C4-2B (cell line): ENCODE results near the gene AMD1.
"Not testable (repeated sequence)": the region's sequence is repeated elsewhere in the genome, so short reads cannot be mapped to it uniquely, and the experiment has no call there.

Source experiments
- H3K27ac ChIP-seq: fragments of 450-650 bp; 2 replicates; pipeline ENCODE4 v1.5.1; 2017
- ZFX ChIP-seq: fragments of 450-650 bp; IDR thresholded peaks from 2 replicates; pipeline ENCODE4 v1.6.1; 2017
- TF ChIP-seq, protein P1 (sequence below): fragments of 450-650 bp; conservative IDR thresholded peaks from 2 replicates; pipeline ENCODE4 v1.5.1; 2017; ENCODE audit warnings: mild to moderate bottlenecking

Gene AMD1

DNA sequence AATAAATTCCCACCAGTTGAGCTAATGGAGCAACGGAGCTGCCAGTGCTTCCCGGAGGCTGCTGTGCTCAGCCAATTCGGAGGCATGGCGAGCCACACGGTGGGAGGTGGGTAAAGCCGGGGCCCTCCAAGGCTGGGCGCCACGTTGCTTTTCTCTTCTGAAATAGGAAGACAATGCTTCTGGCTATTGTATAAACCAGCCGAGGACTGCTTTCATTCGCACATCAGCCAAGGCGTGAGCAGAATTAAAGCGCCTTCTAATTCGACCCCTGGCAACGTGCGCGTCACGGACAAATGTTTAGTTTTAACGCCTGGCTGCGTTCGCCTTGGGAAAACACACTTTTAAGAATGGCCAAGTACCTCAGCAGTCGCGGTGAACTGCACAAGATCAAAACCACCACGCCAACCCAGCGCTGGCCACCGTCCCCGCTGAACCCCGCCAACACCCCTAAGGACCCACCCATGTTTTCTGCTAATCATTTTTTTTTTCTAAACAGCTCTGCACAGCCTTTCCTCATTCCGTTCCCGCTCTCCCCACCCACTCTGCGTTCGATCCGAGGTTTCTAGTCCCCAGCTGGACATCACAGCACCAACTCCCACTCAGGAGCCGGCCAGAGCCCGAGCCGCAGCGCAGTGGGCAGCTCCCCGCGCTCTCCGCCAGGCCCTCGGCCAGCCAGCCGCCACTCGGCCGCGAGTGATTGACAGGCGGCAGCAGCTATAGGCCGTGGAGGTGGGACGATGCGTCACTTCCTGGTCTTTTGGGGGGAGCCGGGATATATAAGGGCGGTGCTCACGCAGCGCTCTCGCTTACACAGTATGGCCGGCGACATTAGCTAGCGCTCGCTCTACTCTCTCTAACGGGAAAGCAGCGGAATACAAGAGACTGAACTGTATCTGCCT, at the start of gene AMD1:
Gene AMD1, plus strand, starts transcription at position 805 of the 899 bp plus-strand sequence. CDS start 321 bp downstream, outside the sequence.
- peak within 1 kb of the TSS; percentile 100 for H3K27ac ChIP-seq
- no peak for TF ChIP-seq ZFX
- TF ChIP-seq, protein P1, sequence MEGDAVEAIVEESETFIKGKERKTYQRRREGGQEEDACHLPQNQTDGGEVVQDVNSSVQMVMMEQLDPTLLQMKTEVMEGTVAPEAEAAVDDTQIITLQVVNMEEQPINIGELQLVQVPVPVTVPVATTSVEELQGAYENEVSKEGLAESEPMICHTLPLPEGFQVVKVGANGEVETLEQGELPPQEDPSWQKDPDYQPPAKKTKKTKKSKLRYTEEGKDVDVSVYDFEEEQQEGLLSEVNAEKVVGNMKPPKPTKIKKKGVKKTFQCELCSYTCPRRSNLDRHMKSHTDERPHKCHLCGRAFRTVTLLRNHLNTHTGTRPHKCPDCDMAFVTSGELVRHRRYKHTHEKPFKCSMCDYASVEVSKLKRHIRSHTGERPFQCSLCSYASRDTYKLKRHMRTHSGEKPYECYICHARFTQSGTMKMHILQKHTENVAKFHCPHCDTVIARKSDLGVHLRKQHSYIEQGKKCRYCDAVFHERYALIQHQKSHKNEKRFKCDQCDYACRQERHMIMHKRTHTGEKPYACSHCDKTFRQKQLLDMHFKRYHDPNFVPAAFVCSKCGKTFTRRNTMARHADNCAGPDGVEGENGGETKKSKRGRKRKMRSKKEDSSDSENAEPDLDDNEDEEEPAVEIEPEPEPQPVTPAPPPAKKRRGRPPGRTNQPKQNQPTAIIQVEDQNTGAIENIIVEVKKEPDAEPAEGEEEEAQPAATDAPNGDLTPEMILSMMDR: no peak

DNA sequence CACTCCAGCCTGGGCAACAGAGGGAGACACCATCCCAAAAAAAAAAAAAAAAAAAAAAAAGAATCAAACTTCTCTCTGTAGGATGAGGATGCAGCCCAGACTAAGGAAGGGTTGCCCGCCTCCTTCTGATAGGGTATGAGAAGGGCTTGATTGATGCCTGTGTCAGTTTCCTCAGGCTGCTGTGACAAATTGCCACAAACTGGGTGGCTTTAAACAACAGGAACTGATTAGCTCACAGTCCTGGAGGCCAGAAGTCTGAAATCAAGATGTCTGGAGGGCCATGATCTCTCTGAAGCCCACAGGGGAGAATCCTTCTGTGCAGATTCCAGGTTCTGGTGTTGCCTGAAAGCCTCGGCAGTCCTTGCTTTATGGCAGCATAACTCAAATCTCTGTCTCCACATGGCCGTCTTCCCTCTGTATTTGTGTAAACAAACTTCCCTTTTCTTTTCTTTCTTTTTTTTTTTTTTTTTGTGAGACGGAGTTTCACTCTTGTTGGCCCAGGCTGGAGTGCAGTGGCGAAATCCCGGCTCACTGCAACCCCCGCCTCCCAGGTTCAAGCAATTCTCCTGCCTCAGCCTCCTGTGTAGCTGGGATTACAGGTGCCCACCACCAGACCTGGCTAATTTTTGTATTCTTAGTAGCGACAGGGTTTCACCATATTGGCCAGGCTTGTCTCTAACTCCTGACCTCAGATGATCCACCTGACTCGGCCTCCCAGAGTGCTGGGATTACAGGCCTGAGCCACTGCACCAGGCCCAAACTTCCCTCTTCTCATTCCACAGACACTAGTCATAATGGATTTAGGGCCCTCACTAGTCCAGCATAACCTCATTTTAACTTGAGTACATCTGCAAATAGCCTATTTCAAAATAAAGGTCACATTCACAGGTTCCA, 48.1 kb upstream of the AMD1 start:
- 0 out of 2 replicates have a peak overlapping the region, but pooled peaks have one; percentile 1 for H3K27ac ChIP-seq
- TF ChIP-seq ZFX: no peak
- TF ChIP-seq, protein P1: no peak

DNA sequence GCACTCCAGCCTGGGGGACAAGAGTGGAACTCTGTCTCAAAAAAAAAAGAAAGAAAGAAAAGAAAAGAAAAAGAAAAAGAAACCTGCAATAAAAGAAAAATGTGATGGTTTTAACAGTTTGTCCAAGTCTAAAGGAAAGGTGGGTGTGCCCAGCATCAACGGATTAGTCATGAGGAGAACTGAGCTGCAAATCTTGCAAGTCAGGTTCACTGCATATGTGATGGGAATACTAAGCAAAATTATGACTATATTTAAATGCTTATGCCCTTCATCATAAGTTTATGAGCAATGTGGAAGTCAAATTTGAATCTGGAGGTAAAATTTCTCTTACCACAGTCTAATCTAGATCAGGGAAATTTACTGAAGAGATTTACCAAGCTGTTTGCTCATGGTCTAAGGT, 46.2 kb upstream of the AMD1 start:
- H3K27ac ChIP-seq: no peak overlapping the region
- TF ChIP-seq, protein P1: no peak
- TF ChIP-seq ZFX: no peak

DNA sequence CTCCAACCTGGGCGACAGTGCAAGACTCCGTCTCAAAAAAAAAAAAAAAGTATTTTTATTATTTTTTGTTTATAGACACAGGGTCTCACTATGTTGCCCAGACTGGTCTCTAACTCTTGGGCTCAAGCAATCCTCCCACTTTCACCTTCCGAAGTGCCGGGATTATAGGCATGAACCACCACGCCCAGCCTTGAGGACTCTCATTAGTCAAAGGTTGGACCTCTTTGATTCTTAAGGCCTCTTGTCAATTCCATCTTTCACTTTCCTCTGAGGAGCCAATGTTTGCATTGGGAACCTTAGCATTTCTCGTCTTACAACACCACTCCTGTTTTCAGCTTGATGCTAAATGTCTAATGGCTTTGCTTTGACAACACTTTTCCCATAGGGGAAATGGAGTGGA, 43.2 kb upstream of the AMD1 start:
- TF ChIP-seq, protein P1: no peak
- no peak for TF ChIP-seq ZFX
- H3K27ac ChIP-seq: no peak overlapping the region

DNA sequence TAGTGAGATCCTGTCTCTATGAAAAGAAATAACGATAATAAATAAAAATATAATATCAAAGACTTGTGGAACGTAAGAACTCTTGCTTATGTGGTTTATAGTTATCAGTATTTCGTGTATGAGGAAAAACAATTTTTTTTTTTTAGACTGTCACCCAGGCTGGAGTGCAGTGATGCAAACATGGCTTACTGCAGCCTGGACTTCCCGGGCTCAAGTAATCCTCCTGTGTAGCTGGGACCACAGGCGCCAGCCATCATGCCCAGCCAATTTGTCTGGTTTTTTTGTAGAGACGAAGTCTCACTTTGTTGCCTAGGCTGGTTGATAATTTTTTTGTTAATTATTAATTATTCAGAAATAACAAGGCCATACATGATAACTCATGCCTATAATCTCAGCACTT, 40.8 kb upstream of the AMD1 start:
- no peak for TF ChIP-seq ZFX
- TF ChIP-seq, protein P1: no peak

DNA sequence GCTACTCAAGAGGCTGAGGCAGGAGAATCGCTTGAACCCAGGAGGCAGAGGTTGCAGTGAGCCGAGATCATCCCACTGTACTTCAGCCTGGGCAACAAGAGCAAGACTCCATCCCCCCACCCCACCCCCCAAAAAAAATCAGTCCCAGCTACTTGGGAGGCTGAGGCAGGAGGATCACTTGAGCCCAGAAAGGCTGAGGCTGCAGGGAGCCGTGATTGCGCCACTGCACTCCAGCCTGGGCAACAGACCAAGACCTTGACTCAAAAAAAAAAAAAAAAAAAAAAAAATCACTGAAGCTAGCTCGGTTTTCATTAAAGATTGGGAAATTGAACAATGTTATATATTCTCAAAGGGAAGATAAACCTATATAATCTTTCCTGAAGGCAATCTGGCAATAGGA, 38.8 kb upstream of the AMD1 start:
- H3K27ac ChIP-seq: not testable (repeated sequence)

More for the DNA sequence above, 40.8 kb upstream of the AMD1 start:
- H3K27ac ChIP-seq: no peak overlapping the region

GRCh38 chr6:110841266-110841665, 33.3 kb upstream of the AMD1 start:
- no peak overlapping the region for H3K27ac ChIP-seq
- no peak for TF ChIP-seq ZFX
- TF ChIP-seq, protein P1: no peak
